ENCODE data around the gene GLI1.

Gene GLI1

DNA sequence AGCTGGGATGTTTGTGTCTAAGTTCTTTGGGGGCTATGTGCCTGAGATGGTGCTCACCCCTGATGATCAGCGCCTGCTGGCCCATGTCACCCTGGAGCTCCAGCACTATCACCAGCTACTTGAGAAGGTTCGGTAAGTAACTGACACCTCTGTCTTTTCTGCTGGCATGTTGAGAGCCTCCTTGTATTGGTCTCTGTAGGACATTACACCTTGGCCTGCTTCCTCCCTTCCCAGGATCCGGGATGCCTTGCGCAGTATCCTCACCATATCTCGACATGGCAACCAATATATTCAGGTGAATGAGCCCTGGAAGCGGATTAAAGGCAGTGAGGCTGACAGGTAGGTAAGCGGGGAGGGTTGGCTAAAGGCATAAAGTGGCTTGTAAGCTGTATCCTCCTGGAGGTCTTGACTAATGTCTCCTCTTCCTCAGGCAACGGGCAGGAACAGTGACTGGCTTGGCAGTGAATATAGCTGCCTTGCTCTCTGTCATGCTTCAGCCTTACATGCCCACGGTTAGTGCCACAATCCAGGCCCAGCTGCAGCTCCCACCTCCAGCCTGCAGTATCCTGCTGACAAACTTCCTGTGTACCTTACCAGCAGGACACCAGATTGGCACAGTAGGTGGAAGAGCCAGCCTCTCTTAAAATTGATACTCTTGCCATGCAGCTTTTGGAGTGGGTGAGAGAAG is 55.3 kb downstream of the GLI1 start:
- TF ChIP-seq, protein P1, sequence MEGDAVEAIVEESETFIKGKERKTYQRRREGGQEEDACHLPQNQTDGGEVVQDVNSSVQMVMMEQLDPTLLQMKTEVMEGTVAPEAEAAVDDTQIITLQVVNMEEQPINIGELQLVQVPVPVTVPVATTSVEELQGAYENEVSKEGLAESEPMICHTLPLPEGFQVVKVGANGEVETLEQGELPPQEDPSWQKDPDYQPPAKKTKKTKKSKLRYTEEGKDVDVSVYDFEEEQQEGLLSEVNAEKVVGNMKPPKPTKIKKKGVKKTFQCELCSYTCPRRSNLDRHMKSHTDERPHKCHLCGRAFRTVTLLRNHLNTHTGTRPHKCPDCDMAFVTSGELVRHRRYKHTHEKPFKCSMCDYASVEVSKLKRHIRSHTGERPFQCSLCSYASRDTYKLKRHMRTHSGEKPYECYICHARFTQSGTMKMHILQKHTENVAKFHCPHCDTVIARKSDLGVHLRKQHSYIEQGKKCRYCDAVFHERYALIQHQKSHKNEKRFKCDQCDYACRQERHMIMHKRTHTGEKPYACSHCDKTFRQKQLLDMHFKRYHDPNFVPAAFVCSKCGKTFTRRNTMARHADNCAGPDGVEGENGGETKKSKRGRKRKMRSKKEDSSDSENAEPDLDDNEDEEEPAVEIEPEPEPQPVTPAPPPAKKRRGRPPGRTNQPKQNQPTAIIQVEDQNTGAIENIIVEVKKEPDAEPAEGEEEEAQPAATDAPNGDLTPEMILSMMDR (IDR thresholded peaks at IDR 0.05), result no peak
- Histone ChIP-seq H3K4me2 (ENCODE audit: low read length) (no peak overlapping the region), H2AFZ (no peak overlapping the region), H3K27ac (no peak overlapping the region), H3K9me3 (ENCODE audit: control insufficient read depth, low read length) (no peaks in the 10 kb centered on the region), H3K4me3 (ENCODE audit: low read depth, low read length) (no peak overlapping the region), H3K9ac (no peak overlapping the region), H3K36me3 (ENCODE audit: control insufficient read depth, insufficient read depth, low read length) (no peaks in the 10 kb centered on the region), H3K4me1 (peaks cover 12% of the 10 kb centered on the region), H3K27me3 (ENCODE audit: control insufficient read depth, insufficient read depth, low read length) (no peaks in the 10 kb centered on the region), H3K79me2 (peaks cover 18% of the 10 kb centered on the region)

DNA sequence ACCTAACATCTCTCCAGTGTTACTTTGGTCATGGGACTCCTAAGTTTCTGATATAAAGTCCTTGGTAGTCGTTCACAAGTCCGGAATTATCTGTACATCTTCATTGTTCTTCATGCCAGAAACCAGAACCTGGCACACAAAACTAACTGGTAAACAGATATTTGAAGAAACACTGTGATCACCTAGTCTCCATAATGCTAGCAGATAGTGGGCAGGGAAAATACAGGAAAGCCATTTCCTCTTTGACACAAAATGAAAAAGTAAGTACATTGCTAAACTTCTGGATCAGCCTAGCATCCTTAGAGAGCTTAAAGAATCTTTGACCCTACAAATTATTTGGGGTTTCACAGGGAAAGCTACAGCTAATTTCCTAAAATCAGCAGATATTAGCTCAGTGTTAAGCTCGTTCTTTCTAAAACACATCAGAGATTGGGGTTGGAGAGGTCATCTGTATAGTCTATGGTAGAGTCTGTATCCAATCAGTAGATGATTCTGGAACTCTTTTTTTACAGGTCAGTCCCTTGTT is 55.9 kb downstream of the GLI1 start:
- H3K36me3 ChIP-seq (ENCODE audit: control insufficient read depth, insufficient read depth, low read length), result no peaks in the 10 kb centered on the region

DNA sequence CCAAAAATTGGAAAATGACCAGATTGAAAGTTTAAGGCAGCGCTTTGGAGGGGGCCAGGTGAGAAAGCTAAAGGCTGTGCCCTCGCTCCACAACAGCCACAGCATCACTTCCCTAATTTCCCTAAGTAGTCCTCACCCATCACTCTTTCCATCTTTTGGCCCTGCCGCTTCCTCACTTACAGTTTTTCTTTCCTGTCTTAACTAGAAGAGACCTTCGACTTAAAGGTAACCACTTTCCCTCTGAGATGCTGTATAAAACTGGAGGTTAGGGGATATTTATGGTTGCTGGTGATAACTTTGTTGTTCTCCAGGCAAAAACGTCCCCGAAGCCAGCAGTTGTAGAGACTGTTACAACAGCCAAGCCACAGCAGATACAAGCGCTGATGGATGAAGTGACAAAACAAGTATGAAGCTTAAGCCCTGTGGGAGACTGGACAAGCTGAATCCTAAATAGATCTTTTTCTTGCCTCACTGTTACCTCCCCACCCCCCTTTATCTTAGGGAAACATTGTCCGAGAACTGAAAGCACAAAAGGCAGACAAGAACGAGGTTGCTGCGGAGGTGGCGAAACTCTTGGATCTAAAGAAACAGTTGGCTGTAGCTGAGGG is 56.5 kb downstream of the GLI1 start:
- Histone ChIP-seq H2AFZ (no peak overlapping the region), H3K36me3 (ENCODE audit: control insufficient read depth, insufficient read depth, low read length) (no peaks in the 10 kb centered on the region), H3K27me3 (ENCODE audit: control insufficient read depth, insufficient read depth, low read length) (no peaks in the 10 kb centered on the region), H3K79me2 (peaks cover 19% of the 10 kb centered on the region), H3K9me3 (ENCODE audit: control insufficient read depth, low read length) (no peaks in the 10 kb centered on the region), H3K4me3 (ENCODE audit: low read depth, low read length) (no peak overlapping the region), H3K27ac (no peak overlapping the region), H3K4me2 (ENCODE audit: low read length) (no peak overlapping the region), H3K4me1 (peaks cover 14% of the 10 kb centered on the region), H3K9ac (no peak overlapping the region)
- TF ChIP-seq, protein P1 (IDR thresholded peaks at IDR 0.05), result no peak

More for the DNA sequence above, 55.9 kb downstream of the GLI1 start:
- peaks cover 19% of the 10 kb centered on the region for H3K79me2 ChIP-seq
- no peak overlapping the region for H2AFZ ChIP-seq
- no peaks in the 10 kb centered on the region for H3K27me3 ChIP-seq (ENCODE audit: control insufficient read depth, insufficient read depth, low read length)
- H3K27ac ChIP-seq, result no peak overlapping the region
- H3K9me3 ChIP-seq (ENCODE audit: control insufficient read depth, low read length), result no peaks in the 10 kb centered on the region
- TF ChIP-seq, protein P1 (IDR thresholded peaks at IDR 0.05), result no peak
- H3K4me1 ChIP-seq, result peaks cover 12% of the 10 kb centered on the region
- H3K4me2 ChIP-seq (ENCODE audit: low read length), result no peak overlapping the region
- no peak overlapping the region for H3K9ac ChIP-seq
- H3K4me3 ChIP-seq (ENCODE audit: low read depth, low read length), result no peak overlapping the region

DNA sequence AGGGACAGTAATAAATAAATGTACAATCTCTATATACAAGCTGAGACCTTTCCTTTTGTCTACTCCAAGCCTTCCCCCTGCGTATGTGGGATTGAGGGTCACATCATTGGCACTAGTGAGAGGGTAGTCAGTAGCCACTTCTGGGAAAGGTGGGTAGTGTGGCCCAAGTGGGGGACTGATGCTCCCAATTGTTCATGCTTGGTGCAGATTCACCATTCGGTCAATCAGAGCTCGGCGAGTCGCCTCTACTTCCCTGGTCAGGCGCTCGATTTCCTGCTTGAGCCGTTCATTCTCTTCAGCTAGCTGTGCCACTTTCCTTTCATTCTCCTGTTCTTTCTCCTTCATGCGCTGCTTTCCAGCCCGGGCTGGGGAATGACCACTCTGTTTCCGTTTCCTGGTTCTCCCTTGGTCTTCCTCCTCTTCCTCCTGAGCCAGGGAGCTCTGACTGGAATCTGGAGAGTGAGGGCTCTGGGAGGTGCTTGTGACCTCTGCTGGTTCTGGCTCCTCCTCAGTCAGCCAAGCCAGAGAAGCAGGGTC is 57.1 kb downstream of the GLI1 start:
- no peaks in the 10 kb centered on the region for H3K27me3 ChIP-seq (ENCODE audit: control insufficient read depth, insufficient read depth, low read length)
- no peak overlapping the region for H3K4me3 ChIP-seq (ENCODE audit: low read depth, low read length)
- H3K9ac ChIP-seq, result no peak overlapping the region
- H3K36me3 ChIP-seq (ENCODE audit: control insufficient read depth, insufficient read depth, low read length), result no peaks in the 10 kb centered on the region
- H3K79me2 ChIP-seq, result peaks cover 19% of the 10 kb centered on the region
- peak overlapping the region; percentile 2 for H3K27ac ChIP-seq
- H3K4me2 ChIP-seq (ENCODE audit: low read length), result no peak overlapping the region
- H2AFZ ChIP-seq, result no peak overlapping the region
- peaks cover 20% of the 10 kb centered on the region for H3K4me1 ChIP-seq
- TF ChIP-seq, protein P1 (IDR thresholded peaks at IDR 0.05), result no peak
- no peaks in the 10 kb centered on the region for H3K9me3 ChIP-seq (ENCODE audit: control insufficient read depth, low read length)
